DND-41 (cell line): ENCODE measurements around the gene N4BP2L1.

Experiments used
- ATAC-seq: fragments of 200-7000 bp; cut with Tn5 transposase; 3 replicates; pipeline ENCODE4 v1.9.1; 2021; ENCODE audit warnings: low read depth; ENCODE audit not compliant: insufficient read depth
- DNase-seq: peaks from one replicate; pipeline ENCODE4 v3.0.0-alpha.2; 2020
- H2AFZ ChIP-seq: 2 replicates; pipeline ENCODE4 v1.6.0; 2012; ENCODE audit warnings: low read depth, low read length
- H3K27ac ChIP-seq: 2 replicates; pipeline ENCODE4 v1.5.1; 2012; ENCODE audit warnings: low read length, inconsistent platforms
- H3K27me3 ChIP-seq: fragments of 200-600 bp; sonication (generic); 2 replicates; pipeline ENCODE4 v1.6.0; 2012; ENCODE audit warnings: low read length, mild to moderate bottlenecking, inconsistent platforms; ENCODE audit not compliant: insufficient read depth, poor library complexity
- H3K36me3 ChIP-seq: 2 replicates; pipeline ENCODE4 v1.5.1; 2012; ENCODE audit warnings: low read length, inconsistent platforms; ENCODE audit not compliant: insufficient read depth
- H3K4me1 ChIP-seq: 2 replicates; pipeline ENCODE4 v1.5.1; 2012; ENCODE audit warnings: mild to moderate bottlenecking, low read length; ENCODE audit not compliant: insufficient read depth
- H3K4me2 ChIP-seq: 2 replicates; pipeline ENCODE4 v1.6.0; 2012; ENCODE audit warnings: mild to moderate bottlenecking, moderate library complexity, low read length, inconsistent platforms; ENCODE audit not compliant: insufficient read depth
- H3K4me3 ChIP-seq, 2 experiments: fragments of 200-600 bp in 1 of 2; shearing (Covaris generic) in 1 of 2; 2 replicates each; pipeline ENCODE4 v1.5.1; 2012 to 2016; ENCODE audit warnings: inconsistent platforms in 2 of 2, low read length in 2 of 2, mild to moderate bottlenecking in 2 of 2, low read depth in 1 of 2, moderate library complexity in 1 of 2
- H3K79me2 ChIP-seq: 2 replicates; pipeline ENCODE4 v1.6.0; 2012; ENCODE audit warnings: low read length, inconsistent platforms; ENCODE audit not compliant: insufficient read depth
- H3K9ac ChIP-seq: 2 replicates; pipeline ENCODE4 v1.6.0; 2012; ENCODE audit warnings: low read depth, mild to moderate bottlenecking, inconsistent platforms, low read length, moderate library complexity
- H3K9me3 ChIP-seq: 2 replicates; pipeline ENCODE4 v1.5.1; 2012; ENCODE audit warnings: low read length, moderate library complexity, mild to moderate bottlenecking, inconsistent platforms; ENCODE audit not compliant: insufficient read depth, severe bottlenecking
- H4K20me1 ChIP-seq: 2 replicates; pipeline ENCODE4 v1.6.0; 2012; ENCODE audit warnings: low read length; ENCODE audit not compliant: insufficient read depth
- CTCF ChIP-seq: IDR thresholded peaks from 2 replicates; pipeline ENCODE4 v1.5.1; 2012; ENCODE audit warnings: borderline replicate concordance, low read length, moderate library complexity, mild to moderate bottlenecking; ENCODE audit not compliant: poor library complexity, severe bottlenecking; ENCODE audit errors: extremely low read depth
- EZH2 ChIP-seq: IDR thresholded peaks from 3 replicates; pipeline ENCODE4 v1.6.1; 2012; ENCODE audit warnings: borderline replicate concordance, low read depth, mild to moderate bottlenecking, moderate library complexity, low read length, inconsistent platforms; ENCODE audit not compliant: severe bottlenecking

The N4BP2L1 gene

GRCh38 chr13:32474999-32475792, 47.3 kb upstream of the N4BP2L1 start:
- DNase-seq: no peak
- TF ChIP-seq CTCF (no peak), EZH2 (no peak)
- Histone ChIP-seq H3K36me3 (no peaks in the 10 kb centered on the region), H3K4me3 (no peak overlapping the region), H3K27ac (no peak overlapping the region), H3K9ac (no peak overlapping the region), H3K4me2 (no peak overlapping the region), H2AFZ (no peak overlapping the region), H3K9me3 (no peaks in the 10 kb centered on the region), H4K20me1 (no peaks in the 10 kb centered on the region), H3K4me1 (no peaks in the 10 kb centered on the region), H3K27me3 (no peaks in the 10 kb centered on the region), H3K79me2 (no peaks in the 10 kb centered on the region)
- no peak for ATAC-seq

- DNase-seq: no peak
- H3K27ac ChIP-seq: no peak overlapping the region
- H3K4me2 ChIP-seq: no peak overlapping the region
- H3K9me3 ChIP-seq: no peaks in the 10 kb centered on the region
- H3K9ac ChIP-seq: no peak overlapping the region
- TF ChIP-seq EZH2 (no peak), CTCF (no peak)
- no peaks in the 10 kb centered on the region for H3K79me2 ChIP-seq
- no peak overlapping the region for H2AFZ ChIP-seq
- H3K4me3 ChIP-seq: no peak overlapping the region
- H4K20me1 ChIP-seq: no peaks in the 10 kb centered on the region
- H3K36me3 ChIP-seq: no peaks in the 10 kb centered on the region
- no peaks in the 10 kb centered on the region for H3K4me1 ChIP-seq
- no peak for ATAC-seq
- H3K27me3 ChIP-seq: no peaks in the 10 kb centered on the region
These were observed 45.7 kb upstream of the N4BP2L1 start for GRCh38 chr13:32473650-32474049.

GRCh38 chr13:32472194-32472621, 44.3 kb upstream of the N4BP2L1 start:
- Histone ChIP-seq H4K20me1 (no peaks in the 10 kb centered on the region), H3K9me3 (no peaks in the 10 kb centered on the region), H3K27me3 (no peaks in the 10 kb centered on the region), H2AFZ (no peak overlapping the region), H3K4me3 (no peak overlapping the region), H3K9ac (no peak overlapping the region), H3K4me1 (no peaks in the 10 kb centered on the region), H3K4me2 (no peak overlapping the region), H3K79me2 (no peaks in the 10 kb centered on the region), H3K36me3 (no peaks in the 10 kb centered on the region), H3K27ac (no peak overlapping the region)
- ATAC-seq (no peak), DNase-seq (no peak)
- TF ChIP-seq CTCF (no peak), EZH2 (no peak)
